Stimulated activated CD4-positive, alpha-beta T cell treated with anti-CD3 and anti-CD28 coated beads, Interleukin-1b, Interleukin-23, amount 100 ng/mL, for 24 hours (primary cell): ENCODE measurements around the gene HCFC1R1.

Experiments
- DNase-seq, 4 experiments: peaks; one replicate each; pipeline ENCODE4 v3.0.0-alpha.2; 2020; ENCODE audit warnings: low read depth in 4 of 4, low spot score in 1 of 4

HCFC1R1 gene

GRCh38 chr16:2979669-2980226, 44.0 kb downstream of the HCFC1R1 start:
- no peak for DNase-seq

DNA sequence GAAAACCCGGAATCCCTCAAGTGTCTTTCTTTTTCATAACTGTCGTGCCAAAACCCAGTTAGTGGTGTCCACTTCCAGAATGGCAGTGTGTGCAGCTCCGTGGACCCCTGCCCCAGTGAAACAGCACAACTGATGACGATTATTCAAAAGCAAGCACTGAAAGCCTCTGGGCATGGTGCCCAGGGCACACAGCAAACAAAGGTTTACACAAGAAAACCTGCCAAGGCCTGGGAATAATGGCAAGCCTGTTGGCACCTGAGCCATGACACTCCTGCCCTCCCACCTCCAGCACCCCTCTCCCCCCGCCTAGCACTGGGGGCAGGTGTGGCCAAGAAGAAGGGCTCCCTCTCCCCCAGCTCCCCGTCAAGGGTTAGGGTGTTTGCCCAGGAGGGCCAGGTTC, 46.3 kb downstream of the HCFC1R1 start:
- no peak for DNase-seq

GRCh38 chr16:2976673-2977072, 47.1 kb downstream of the HCFC1R1 start:
- no peak for DNase-seq

- DNase-seq: no peak
Measured at GRCh38 chr16:2976201-2976600, 47.5 kb downstream of the HCFC1R1 start.

DNA sequence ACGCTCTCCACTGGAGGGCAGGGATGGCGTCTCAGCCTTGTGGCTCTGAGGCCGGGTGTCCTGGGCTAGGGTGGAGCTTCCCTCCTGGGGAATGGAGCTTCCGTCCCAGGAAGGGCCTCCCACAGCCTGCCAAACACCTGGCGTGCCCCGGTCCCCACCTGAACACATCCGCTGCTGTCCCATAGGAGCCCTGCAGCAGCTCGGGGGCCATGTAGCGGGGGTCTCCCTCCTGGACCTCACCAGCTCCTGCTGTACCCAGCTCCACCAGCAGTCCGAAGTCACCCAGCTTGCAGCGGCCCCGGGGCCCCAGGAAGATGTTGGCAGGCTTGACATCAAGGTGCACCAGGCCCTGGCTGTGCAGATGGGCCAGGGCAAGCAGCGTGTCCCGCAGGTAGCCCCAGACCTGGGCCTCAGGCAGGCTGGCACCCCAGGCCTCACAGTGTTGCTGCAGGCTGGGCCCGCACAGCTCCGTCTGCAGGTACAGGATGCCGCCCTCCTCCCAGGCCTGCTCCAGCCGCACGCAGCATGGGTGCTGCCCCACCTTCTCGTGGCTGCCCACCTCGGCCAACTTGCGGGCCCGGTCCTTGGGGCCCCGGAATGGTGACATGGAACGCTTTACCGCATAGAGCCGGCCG, 48.5 kb downstream of the HCFC1R1 start:
- no peak for DNase-seq

GRCh38 chr16:2974319-2975056, 49.3 kb downstream of the HCFC1R1 start:
- DNase-seq: no peak

DNA sequence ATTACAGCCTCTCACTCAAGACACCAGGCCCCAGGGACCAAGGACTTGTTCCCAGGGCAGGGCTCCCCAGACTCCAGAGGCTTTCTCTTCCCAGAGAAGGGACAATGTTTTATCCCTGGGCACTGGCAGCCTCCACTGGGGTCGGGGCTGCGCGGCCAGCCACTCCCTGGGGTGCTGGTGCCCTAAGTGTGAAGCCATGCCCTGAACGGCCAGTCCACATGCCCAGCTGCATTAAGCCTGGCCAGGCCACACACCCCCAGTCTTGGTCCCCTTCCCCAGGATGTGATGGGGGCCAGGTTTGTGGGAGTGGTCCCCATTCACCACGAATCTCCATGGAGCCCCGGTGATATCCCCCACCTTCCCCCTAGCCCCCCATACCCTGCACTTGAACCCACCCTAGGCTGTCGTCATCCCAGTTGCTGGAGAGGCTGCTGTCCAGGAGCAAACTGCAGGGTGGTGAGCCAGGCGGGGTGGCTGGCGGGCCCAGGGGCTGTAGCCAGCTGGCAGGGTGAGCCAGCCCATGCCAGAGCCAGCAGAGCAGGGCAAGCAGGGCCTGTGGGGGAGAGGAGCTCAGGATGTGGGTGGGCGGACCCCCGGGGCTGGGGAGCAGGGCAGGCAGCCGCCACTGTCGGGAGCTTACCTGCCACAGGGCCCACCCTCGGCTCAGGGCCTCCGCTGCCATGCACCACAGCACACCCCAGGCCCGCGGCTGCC, 50.0 kb downstream of the HCFC1R1 start:
- DNase-seq: no peak

GRCh38 chr16:2973093-2973492, 50.6 kb downstream of the HCFC1R1 start:
- no peak for DNase-seq
